Osteoblast (primary cell): ENCODE results near the gene CRB1. TPM values are rescaled to one million over a fixed set of nuclear protein-coding genes. Genes with fewer than 3 reads are reported as not detected.

Experiments used
- DNase-seq: peaks from one replicate; pipeline ENCODE4 v3.0.0; 2011; ENCODE audit warnings: low spot score, mixed read lengths; ENCODE audit not compliant: insufficient read length; ENCODE audit errors: missing footprints
- H2AFZ ChIP-seq: 2 replicates; pipeline ENCODE4 v1.6.0; 2011; ENCODE audit warnings: mild to moderate bottlenecking, low read length
- H3K27ac ChIP-seq: 2 replicates; pipeline ENCODE4 v1.5.1; 2011; ENCODE audit warnings: mild to moderate bottlenecking, low read depth, low read length, moderate library complexity
- H3K27me3 ChIP-seq: 2 replicates; pipeline ENCODE4 v1.6.0; 2012; ENCODE audit warnings: mild to moderate bottlenecking, control low read depth, inconsistent platforms, low read length, moderate library complexity; ENCODE audit not compliant: insufficient read depth
- H3K36me3 ChIP-seq: 2 replicates; pipeline ENCODE4 v1.5.1; 2011; ENCODE audit warnings: mild to moderate bottlenecking, low read length, control low read depth, moderate library complexity; ENCODE audit not compliant: insufficient read depth
- H3K4me1 ChIP-seq: 2 replicates; pipeline ENCODE4 v1.5.1; 2011; ENCODE audit warnings: mild to moderate bottlenecking, low read length, control low read depth, moderate library complexity; ENCODE audit not compliant: insufficient read depth
- H3K4me2 ChIP-seq: 2 replicates; pipeline ENCODE4 v1.6.0; 2011; ENCODE audit warnings: mild to moderate bottlenecking, low read length; ENCODE audit not compliant: insufficient read depth
- H3K4me3 ChIP-seq: fragments of 200-600 bp; sonication (generic); 3 replicates; pipeline ENCODE4 v1.5.1; 2012; ENCODE audit warnings: mild to moderate bottlenecking, low read length, inconsistent platforms; ENCODE audit not compliant: insufficient read depth
- H3K79me2 ChIP-seq: 2 replicates; pipeline ENCODE4 v1.6.0; 2012; ENCODE audit warnings: mild to moderate bottlenecking, low read length, control low read depth, inconsistent platforms; ENCODE audit not compliant: insufficient read depth
- H3K9me3 ChIP-seq: 2 replicates; pipeline ENCODE4 v1.5.1; 2011; ENCODE audit warnings: low read depth, low read length, control low read depth
- H4K20me1 ChIP-seq: 2 replicates; pipeline ENCODE4 v1.6.0; 2012; ENCODE audit warnings: mild to moderate bottlenecking, low read length, control low read depth; ENCODE audit not compliant: insufficient read depth
- CTCF ChIP-seq: IDR thresholded peaks from 2 replicates; pipeline ENCODE4 v1.5.1; 2011; ENCODE audit warnings: mild to moderate bottlenecking, low read depth, low read length, moderate library complexity; ENCODE audit errors: extremely low read depth
- total RNA-seq: library from RNA; depleted of rRNA; stranded (reverse); fragments of >200 nt; gene quantifications from 2 replicates; pipeline ENCODE4 v1.2.3, GENCODE V29; 2012

The CRB1 gene
- total RNA-seq = not detected in 2 replicates

- no peaks in the 10 kb centered on the region for H3K36me3 ChIP-seq
- no peak within 1 kb of the TSS for H3K4me3 ChIP-seq
- no peak for TF ChIP-seq CTCF
- H3K27me3 ChIP-seq = no peaks in the 10 kb centered on the region
- H3K4me2 ChIP-seq = peak within 1 kb of the TSS; percentile 34
- no peaks in the 10 kb centered on the region for H3K4me1 ChIP-seq
- no peaks in the 10 kb centered on the region for H3K79me2 ChIP-seq
- no peaks in the 10 kb centered on the region for H3K9me3 ChIP-seq
- no peak for DNase-seq
- no peak within 1 kb of the TSS for H2AFZ ChIP-seq
- no peak within 1 kb of the TSS for H3K27ac ChIP-seq
- no peaks in the 10 kb centered on the region for H4K20me1 ChIP-seq
Measured at GRCh38 chr1:197268012-197268411, at the start of gene CRB1. CRB1 (plus strand) TSS chr1:197268252; CDS start chr1:197268413, 161 bp downstream.

- Histone ChIP-seq H3K27me3 (no peaks in the 10 kb centered on the region), H3K4me3 (no peak overlapping the region), H3K4me1 (no peaks in the 10 kb centered on the region), H3K4me2 (no peak overlapping the region), H3K36me3 (no peaks in the 10 kb centered on the region), H3K27ac (no peak overlapping the region), H4K20me1 (no peaks in the 10 kb centered on the region), H3K9me3 (no peaks in the 10 kb centered on the region), H3K79me2 (no peaks in the 10 kb centered on the region), H2AFZ (no peak overlapping the region)
- TF ChIP-seq CTCF = no peak
- no peak for DNase-seq
Measured at GRCh38 chr1:197218857-197219256, 49.2 kb upstream of the CRB1 start.

- no peaks in the 10 kb centered on the region for H3K79me2 ChIP-seq
- H3K27ac ChIP-seq = no peak overlapping the region
- no peak overlapping the region for H3K4me3 ChIP-seq
- no peak for DNase-seq
- no peaks in the 10 kb centered on the region for H4K20me1 ChIP-seq
- no peak for TF ChIP-seq CTCF
- no peaks in the 10 kb centered on the region for H3K36me3 ChIP-seq
- H3K9me3 ChIP-seq = no peaks in the 10 kb centered on the region
- H3K27me3 ChIP-seq = no peaks in the 10 kb centered on the region
- no peaks in the 10 kb centered on the region for H3K4me1 ChIP-seq
- no peak overlapping the region for H3K4me2 ChIP-seq
- no peak overlapping the region for H2AFZ ChIP-seq
Measured at GRCh38 chr1:197222025-197222685, 45.9 kb upstream of the CRB1 start.

GRCh38 chr1:197222780-197223179, 45.3 kb upstream of the CRB1 start:
- H3K4me2 ChIP-seq = no peak overlapping the region
- H2AFZ ChIP-seq = no peak overlapping the region
- no peaks in the 10 kb centered on the region for H3K79me2 ChIP-seq
- H3K4me1 ChIP-seq = no peaks in the 10 kb centered on the region
- H3K27ac ChIP-seq = no peak overlapping the region
- H3K4me3 ChIP-seq = no peak overlapping the region
- no peaks in the 10 kb centered on the region for H3K27me3 ChIP-seq
- H3K36me3 ChIP-seq = no peaks in the 10 kb centered on the region
- H4K20me1 ChIP-seq = no peaks in the 10 kb centered on the region
- no peak for TF ChIP-seq CTCF
- H3K9me3 ChIP-seq = no peaks in the 10 kb centered on the region
- DNase-seq = no peak
